RWPE2 (cell line): ENCODE data around the gene MAPK1.
"Not testable (repeated sequence)": the region's sequence is repeated elsewhere in the genome, so short reads cannot be mapped to it uniquely, and the experiment has no call there.

Source experiments
- ATAC-seq: fragments of 200-7000 bp; cut with Tn5 transposase; 3 replicates; pipeline ENCODE4 v1.9.1; 2021; ENCODE audit warnings: low read depth
- DNase-seq: peaks from one replicate; pipeline ENCODE4 v3.0.0-alpha.2; 2020; ENCODE audit warnings: low spot score
- H3K27ac ChIP-seq: fragments of 450-650 bp; 2 replicates; pipeline ENCODE4 v1.5.1; 2017; ENCODE audit warnings: mild to moderate bottlenecking; ENCODE audit not compliant: poor library complexity, severe bottlenecking
- H3K27me3 ChIP-seq: fragments of 250-450 bp; sonication (Bioruptor Pico); 2 replicates; pipeline ENCODE4 v1.5.1; 2021; ENCODE audit warnings: mild to moderate bottlenecking, moderate library complexity; ENCODE audit not compliant: insufficient read depth, poor library complexity, severe bottlenecking
- H3K36me3 ChIP-seq: fragments of 250-450 bp; sonication (Bioruptor Pico); 2 replicates; pipeline ENCODE4 v1.5.1; 2020; ENCODE audit warnings: low read depth, mild to moderate bottlenecking, moderate library complexity
- H3K4me1 ChIP-seq: fragments of 250-450 bp; sonication (Bioruptor Pico); 2 replicates; pipeline ENCODE4 v1.5.1; 2021; ENCODE audit warnings: mild to moderate bottlenecking, moderate library complexity; ENCODE audit not compliant: insufficient read depth, poor library complexity, severe bottlenecking
- H3K4me3 ChIP-seq: fragments of 250-450 bp; sonication (Bioruptor Pico); 2 replicates; pipeline ENCODE4 v1.5.1; 2021; ENCODE audit warnings: mild to moderate bottlenecking, moderate library complexity; ENCODE audit not compliant: severe bottlenecking
- H3K9me3 ChIP-seq: fragments of 250-450 bp; sonication (Bioruptor Pico); 2 replicates; pipeline ENCODE4 v1.5.1; 2021; ENCODE audit warnings: mild to moderate bottlenecking, moderate library complexity; ENCODE audit not compliant: severe bottlenecking
- TF ChIP-seq, protein P1 (sequence below): fragments of 450-650 bp; IDR thresholded peaks from one replicate; pipeline ENCODE4 v1.5.1; 2017; ENCODE audit warnings: mild to moderate bottlenecking, moderate library complexity; ENCODE audit not compliant: poor library complexity, severe bottlenecking

MAPK1 gene

GRCh38 chr22:21791635-21792625, 75.5 kb downstream of the MAPK1 start:
- Histone ChIP-seq H3K27me3 (no peaks in the 10 kb centered on the region), H3K27ac (peak overlapping the region; percentile 17), H3K9me3 (peaks cover 2% of the 10 kb centered on the region), H3K36me3 (peaks cover 58% of the 10 kb centered on the region), H3K4me3 (no peak overlapping the region), H3K4me1 (peaks cover 14% of the 10 kb centered on the region)
- no peak for DNase-seq
- TF ChIP-seq, protein P1, sequence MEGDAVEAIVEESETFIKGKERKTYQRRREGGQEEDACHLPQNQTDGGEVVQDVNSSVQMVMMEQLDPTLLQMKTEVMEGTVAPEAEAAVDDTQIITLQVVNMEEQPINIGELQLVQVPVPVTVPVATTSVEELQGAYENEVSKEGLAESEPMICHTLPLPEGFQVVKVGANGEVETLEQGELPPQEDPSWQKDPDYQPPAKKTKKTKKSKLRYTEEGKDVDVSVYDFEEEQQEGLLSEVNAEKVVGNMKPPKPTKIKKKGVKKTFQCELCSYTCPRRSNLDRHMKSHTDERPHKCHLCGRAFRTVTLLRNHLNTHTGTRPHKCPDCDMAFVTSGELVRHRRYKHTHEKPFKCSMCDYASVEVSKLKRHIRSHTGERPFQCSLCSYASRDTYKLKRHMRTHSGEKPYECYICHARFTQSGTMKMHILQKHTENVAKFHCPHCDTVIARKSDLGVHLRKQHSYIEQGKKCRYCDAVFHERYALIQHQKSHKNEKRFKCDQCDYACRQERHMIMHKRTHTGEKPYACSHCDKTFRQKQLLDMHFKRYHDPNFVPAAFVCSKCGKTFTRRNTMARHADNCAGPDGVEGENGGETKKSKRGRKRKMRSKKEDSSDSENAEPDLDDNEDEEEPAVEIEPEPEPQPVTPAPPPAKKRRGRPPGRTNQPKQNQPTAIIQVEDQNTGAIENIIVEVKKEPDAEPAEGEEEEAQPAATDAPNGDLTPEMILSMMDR, result no peak
- ATAC-seq, result peak; percentile 63; the same call in 2 of the 3 replicates

GRCh38 chr22:21790849-21791610, 76.4 kb downstream of the MAPK1 start:
- ATAC-seq, DNase-seq, H3K4me3 ChIP-seq, H3K27me3 ChIP-seq, H3K9me3 ChIP-seq: not testable (repeated sequence)
- peaks cover 56% of the 10 kb centered on the region for H3K36me3 ChIP-seq
- H3K27ac ChIP-seq, result peak overlapping the region; percentile 17
- H3K4me1 ChIP-seq, result peaks cover 14% of the 10 kb centered on the region

DNA sequence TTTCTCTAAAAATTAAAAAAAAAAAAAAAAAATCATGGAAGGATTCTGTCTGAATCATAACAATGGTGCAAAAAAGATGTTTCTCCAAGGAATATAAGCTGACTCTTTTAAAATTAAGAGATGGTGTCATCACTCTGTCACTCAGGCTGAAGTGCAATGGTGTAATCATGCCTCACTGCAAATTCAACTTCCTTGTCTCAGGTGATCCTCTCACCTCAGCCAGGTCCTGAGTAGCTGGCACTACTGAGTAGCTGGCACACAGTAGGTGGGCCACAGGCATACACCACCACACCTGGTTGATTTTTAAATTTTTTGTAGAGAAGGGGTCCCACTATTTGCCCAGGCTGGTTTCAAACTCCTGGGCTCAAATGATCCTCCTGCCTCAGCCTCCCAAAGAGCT, 77.1 kb downstream of the MAPK1 start:
- DNase-seq, result no peak
- no peak overlapping the region for H3K4me3 ChIP-seq
- peaks cover 2% of the 10 kb centered on the region for H3K9me3 ChIP-seq
- TF ChIP-seq, protein P1, result no peak
- H3K27ac ChIP-seq, result no peak overlapping the region
- no peaks in the 10 kb centered on the region for H3K27me3 ChIP-seq
- no peak for ATAC-seq
- H3K4me1 ChIP-seq, result peaks cover 14% of the 10 kb centered on the region
- peaks cover 54% of the 10 kb centered on the region for H3K36me3 ChIP-seq

DNA sequence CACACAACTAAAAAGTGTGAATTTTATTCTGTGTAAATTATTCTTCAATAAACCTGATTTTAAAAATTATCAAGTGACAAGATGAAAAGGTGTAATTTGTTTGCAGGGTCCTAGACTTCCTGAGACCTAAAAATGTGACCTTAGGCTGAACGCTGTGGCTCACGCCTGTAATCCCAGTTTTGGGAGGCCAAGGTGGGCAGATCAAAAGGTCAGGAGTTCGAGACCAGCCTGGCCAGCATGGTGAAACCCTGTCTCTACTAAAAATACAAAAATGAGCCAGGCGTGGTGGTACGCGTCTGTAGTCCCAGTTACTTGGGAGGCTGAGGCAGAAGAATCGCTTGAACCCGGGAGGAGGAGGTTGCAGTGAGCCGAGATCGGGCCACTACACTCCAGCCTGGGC, 79.9 kb downstream of the MAPK1 start:
- not testable (repeated sequence) for DNase-seq, ATAC-seq, H3K4me1 ChIP-seq, H3K27ac ChIP-seq, H3K9me3 ChIP-seq, H3K4me3 ChIP-seq, H3K27me3 ChIP-seq
- H3K36me3 ChIP-seq, result peaks cover 64% of the 10 kb centered on the region

DNA sequence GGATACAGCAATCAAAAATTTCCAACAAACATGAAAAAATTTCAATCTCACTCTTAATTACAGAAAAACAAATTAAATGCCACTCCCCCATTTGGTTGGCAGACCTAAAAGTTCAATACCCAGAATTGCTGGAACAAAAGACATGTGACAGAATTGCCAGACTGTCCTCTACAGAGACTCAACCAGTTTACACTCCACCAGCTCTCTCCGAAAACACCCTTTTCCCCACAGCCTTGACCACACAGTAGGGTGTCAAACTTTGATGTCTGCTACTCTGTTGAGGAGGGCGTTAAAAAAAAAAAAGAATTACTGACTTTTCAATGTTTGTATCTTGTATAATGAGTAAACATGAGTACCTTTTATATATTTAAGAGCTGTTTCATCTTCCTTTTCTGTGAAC, 87.2 kb downstream of the MAPK1 start:
- Histone ChIP-seq H3K27me3 (no peaks in the 10 kb centered on the region), H3K9me3 (peaks cover 4% of the 10 kb centered on the region), H3K27ac (no peak overlapping the region), H3K36me3 (peaks cover 26% of the 10 kb centered on the region), H3K4me3 (no peak overlapping the region), H3K4me1 (no peaks in the 10 kb centered on the region)
- no peak for ATAC-seq
- DNase-seq, result no peak
- TF ChIP-seq, protein P1, result no peak
